Neuron (in vitro differentiated cells): Measurements from ENCODE around the gene PRPF6.

Experiments used
- H2AFZ ChIP-seq: one replicate; pipeline ENCODE4 v1.6.1; 2013; ENCODE audit warnings: low read depth, mild to moderate bottlenecking, inconsistent platforms, low read length, moderate library complexity
- H3K27me3 ChIP-seq: one replicate; pipeline ENCODE4 v1.6.1; 2013; ENCODE audit warnings: low read length; ENCODE audit not compliant: insufficient read depth
- H3K36me3 ChIP-seq: one replicate; pipeline ENCODE4 v1.6.1; 2013; ENCODE audit warnings: low read length; ENCODE audit not compliant: insufficient read depth
- H3K4me1 ChIP-seq: one replicate; pipeline ENCODE4 v1.6.1; 2013; ENCODE audit warnings: low read length; ENCODE audit not compliant: insufficient read depth
- H3K4me3 ChIP-seq: 2 replicates; pipeline ENCODE4 v1.5.1; 2013; ENCODE audit warnings: mild to moderate bottlenecking, low read length, moderate library complexity
- H3K9me3 ChIP-seq: one replicate; pipeline ENCODE4 v1.6.1; 2013; ENCODE audit warnings: low read length

Gene PRPF6

GRCh38 chr20:63980806-63981728, at the start of gene PRPF6:
Gene PRPF6, plus strand, starts transcription at chr20:63981132. Its CDS starts 114 bp downstream, at chr20:63981246.
- peaks cover 21% of the 10 kb centered on the region for H3K36me3 ChIP-seq
- no peaks in the 10 kb centered on the region for H3K9me3 ChIP-seq
- peaks cover 20% of the 10 kb centered on the region for H3K4me1 ChIP-seq
- H3K4me3 ChIP-seq = peak within 1 kb of the TSS; percentile 68
- H3K27me3 ChIP-seq = no peaks in the 10 kb centered on the region
- H2AFZ ChIP-seq = peak within 1 kb of the TSS; percentile 78

GRCh38 chr20:63931735-63932134, 49.2 kb upstream of the PRPF6 start:
- Histone ChIP-seq H3K9me3 (peaks cover 2% of the 10 kb centered on the region), H3K4me1 (no peaks in the 10 kb centered on the region), H2AFZ (no peak overlapping the region), H3K27me3 (no peaks in the 10 kb centered on the region), H3K36me3 (peaks cover 80% of the 10 kb centered on the region), H3K4me3 (no peak overlapping the region)

DNA sequence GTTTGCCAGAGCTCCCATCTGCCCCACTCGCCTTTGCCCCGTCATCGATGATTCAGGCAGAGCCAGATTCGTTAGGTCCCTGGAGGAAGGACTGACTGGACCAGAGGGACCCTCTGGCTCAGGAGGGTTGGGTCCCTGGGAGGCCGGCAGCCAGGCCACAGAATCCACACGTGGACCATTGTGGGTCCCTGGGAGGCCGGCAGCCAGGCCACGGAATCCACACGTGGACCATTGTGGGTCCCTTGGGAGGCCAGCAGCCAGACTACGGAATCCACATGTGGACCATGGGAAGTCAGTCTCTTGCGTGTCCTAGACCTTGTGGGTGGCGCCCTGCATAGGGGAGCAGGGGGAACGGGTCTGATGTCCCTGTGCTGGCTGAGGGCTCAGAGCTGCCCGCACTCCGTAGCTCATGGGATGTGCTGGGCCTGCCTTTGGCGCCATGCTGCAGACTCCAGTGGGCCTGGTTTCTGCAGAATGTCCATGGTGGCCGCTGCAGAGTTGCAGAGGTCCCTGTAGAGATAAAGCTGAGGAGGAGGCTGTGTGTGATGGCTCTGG, 48.2 kb upstream of the PRPF6 start:
- H3K4me1 ChIP-seq = no peaks in the 10 kb centered on the region
- H2AFZ ChIP-seq = no peak overlapping the region
- H3K9me3 ChIP-seq = peaks cover 3% of the 10 kb centered on the region
- H3K36me3 ChIP-seq = peaks cover 76% of the 10 kb centered on the region
- H3K27me3 ChIP-seq = no peaks in the 10 kb centered on the region
- H3K4me3 ChIP-seq = no peak overlapping the region

- Histone ChIP-seq H3K4me3 (no peak overlapping the region), H3K36me3 (peaks cover 70% of the 10 kb centered on the region), H3K9me3 (peaks cover 6% of the 10 kb centered on the region), H2AFZ (no peak overlapping the region), H3K4me1 (no peaks in the 10 kb centered on the region), H3K27me3 (no peaks in the 10 kb centered on the region)
Measured at GRCh38 chr20:63933646-63934045, 47.3 kb upstream of the PRPF6 start.

DNA sequence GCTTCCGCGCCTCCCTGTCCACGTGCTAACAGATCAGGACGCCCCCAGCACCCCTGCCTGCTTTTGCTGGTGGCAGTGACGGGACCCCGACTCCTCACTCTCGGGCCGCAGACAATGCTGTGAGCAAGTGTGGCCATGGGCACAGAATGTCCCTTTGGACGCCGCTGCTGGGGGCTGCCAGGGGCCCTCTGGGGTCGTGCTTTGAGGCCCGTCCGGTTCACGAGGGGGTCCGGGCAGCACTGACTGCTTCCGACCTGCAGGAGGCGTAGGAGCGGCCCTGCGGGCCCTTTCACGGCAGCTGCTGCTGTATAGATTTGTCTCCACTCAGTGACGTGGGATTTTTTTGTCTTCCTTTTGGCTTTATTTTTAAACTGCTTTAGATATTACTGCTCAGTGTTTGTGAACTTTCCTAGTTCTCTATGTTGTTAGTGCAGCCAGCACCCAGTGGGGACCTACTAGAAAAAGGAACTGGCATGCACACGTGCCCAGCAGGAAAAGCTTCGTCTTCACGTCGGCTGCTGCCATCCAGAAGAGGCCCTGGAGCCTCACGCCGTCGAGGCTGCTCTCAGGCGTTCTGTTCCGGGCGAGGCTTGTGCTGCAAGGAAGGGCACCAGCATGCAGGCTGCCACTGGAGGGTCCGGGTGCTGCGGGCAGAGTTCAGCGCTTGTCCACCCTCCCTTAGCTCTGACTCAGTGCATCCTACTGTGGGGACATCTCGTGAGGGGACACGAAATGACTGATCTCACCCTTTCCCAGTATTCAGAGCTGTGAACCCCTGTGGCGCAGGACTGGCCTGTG, 46.5 kb upstream of the PRPF6 start:
- no peak overlapping the region for H2AFZ ChIP-seq
- H3K4me1 ChIP-seq = no peaks in the 10 kb centered on the region
- H3K4me3 ChIP-seq = no peak overlapping the region
- peaks cover 7% of the 10 kb centered on the region for H3K9me3 ChIP-seq
- no peaks in the 10 kb centered on the region for H3K27me3 ChIP-seq
- H3K36me3 ChIP-seq = peaks cover 70% of the 10 kb centered on the region

DNA sequence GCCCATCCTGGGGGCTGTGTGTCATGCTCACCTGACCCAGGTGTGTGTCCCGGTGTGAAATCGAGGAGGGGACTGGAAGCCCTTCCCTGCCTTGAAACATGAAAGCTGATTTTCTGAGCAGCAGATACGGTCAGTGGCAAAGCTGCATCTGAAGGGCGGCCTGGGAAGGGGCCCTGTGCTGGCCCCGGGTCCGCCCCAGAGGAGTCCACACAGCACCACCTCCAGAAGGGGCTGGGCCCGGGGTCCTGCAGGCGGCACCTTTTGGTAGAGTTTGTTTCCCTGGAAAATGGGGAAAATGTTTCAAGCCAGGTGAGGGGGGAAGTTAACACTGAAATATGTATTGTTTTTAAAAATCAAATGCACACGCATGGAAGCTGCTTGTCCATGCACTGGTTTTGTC, 45.5 kb upstream of the PRPF6 start:
- peaks cover 69% of the 10 kb centered on the region for H3K36me3 ChIP-seq
- H3K4me3 ChIP-seq = no peak overlapping the region
- H3K27me3 ChIP-seq = no peaks in the 10 kb centered on the region
- H3K4me1 ChIP-seq = no peaks in the 10 kb centered on the region
- peaks cover 11% of the 10 kb centered on the region for H3K9me3 ChIP-seq
- H2AFZ ChIP-seq = no peak overlapping the region

DNA sequence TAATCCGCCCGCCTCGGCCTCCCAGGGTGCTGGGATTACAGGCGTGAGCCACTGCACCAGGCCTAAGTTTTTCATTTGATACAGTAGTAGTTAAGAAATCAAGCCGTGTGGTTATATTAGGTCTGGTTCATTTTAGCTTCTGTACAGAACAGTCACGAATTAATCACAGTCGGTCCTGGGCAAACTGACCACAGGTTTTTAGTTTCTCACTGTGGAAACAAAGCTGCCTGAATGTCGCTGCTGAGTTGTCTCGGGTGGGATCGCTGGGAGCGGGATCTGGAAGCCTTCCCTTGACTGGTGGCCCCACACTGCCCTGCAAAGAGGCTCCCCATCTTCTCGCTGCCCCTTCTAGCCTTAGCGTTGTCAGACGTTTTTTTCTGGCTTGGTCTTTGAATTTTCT, 43.3 kb upstream of the PRPF6 start:
- Histone ChIP-seq H3K4me1 (no peaks in the 10 kb centered on the region), H3K27me3 (no peaks in the 10 kb centered on the region), H2AFZ (no peak overlapping the region), H3K9me3 (peaks cover 9% of the 10 kb centered on the region), H3K36me3 (peaks cover 56% of the 10 kb centered on the region), H3K4me3 (no peak overlapping the region)

GRCh38 chr20:63939061-63939935, 41.6 kb upstream of the PRPF6 start:
- Histone ChIP-seq H3K36me3 (peaks cover 61% of the 10 kb centered on the region), H2AFZ (no peak overlapping the region), H3K27me3 (no peaks in the 10 kb centered on the region), H3K4me1 (no peaks in the 10 kb centered on the region), H3K4me3 (no peak overlapping the region), H3K9me3 (peaks cover 9% of the 10 kb centered on the region)

GRCh38 chr20:63940071-63940471, 40.9 kb upstream of the PRPF6 start:
- no peak overlapping the region for H2AFZ ChIP-seq
- H3K27me3 ChIP-seq = no peaks in the 10 kb centered on the region
- H3K4me1 ChIP-seq = no peaks in the 10 kb centered on the region
- H3K36me3 ChIP-seq = peaks cover 61% of the 10 kb centered on the region
- H3K9me3 ChIP-seq = peaks cover 9% of the 10 kb centered on the region
- H3K4me3 ChIP-seq = no peak overlapping the region

DNA sequence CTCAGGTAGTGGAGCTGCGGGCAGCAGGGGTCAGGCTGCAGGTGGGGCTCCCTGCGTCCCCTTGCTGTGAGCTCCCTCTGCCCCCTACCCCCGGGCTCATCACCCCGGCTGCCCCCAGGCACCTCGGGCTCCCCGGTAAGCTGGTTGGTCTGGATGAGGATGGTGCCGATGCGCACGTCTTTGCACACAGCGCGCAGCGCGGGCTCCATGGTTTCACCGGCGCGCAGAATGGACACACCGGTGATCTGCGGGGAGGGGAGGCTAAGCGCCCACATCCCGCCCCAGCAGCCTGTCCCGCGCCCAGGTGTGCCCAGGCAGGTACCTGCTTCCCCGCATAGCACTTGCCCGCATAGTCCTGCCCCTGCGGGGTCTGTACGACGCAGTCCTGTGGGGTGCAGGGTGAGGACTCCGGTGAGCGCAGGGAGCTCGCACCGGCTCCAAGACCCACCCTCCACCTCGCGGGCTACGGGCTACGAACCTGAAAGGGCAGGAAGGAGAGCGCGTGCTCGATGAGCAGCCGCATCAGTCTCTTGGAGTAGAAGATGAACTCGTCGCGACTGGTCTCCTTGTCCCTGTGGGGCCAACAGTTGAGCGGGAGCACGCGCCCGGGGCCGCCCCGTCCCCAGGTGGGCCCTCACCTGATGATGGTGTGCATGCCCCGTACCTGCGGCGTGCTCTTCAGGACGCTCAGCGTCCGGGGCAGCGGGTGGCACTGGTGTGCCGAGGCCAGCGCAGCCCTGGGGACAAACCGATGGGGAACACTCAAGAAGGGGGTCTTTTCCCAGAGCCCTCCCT, 40.3 kb upstream of the PRPF6 start:
- H2AFZ ChIP-seq = no peak overlapping the region

GRCh38 chr20:63941282-63942081, 39.5 kb upstream of the PRPF6 start:
- H3K36me3 ChIP-seq = peaks cover 57% of the 10 kb centered on the region

More for the DNA sequence above, 40.3 kb upstream of the PRPF6 start:
- Histone ChIP-seq H3K36me3 (peaks cover 61% of the 10 kb centered on the region), H3K4me3 (no peak overlapping the region), H3K4me1 (no peaks in the 10 kb centered on the region), H3K27me3 (no peaks in the 10 kb centered on the region), H3K9me3 (peaks cover 9% of the 10 kb centered on the region)

More at GRCh38 chr20:63941282-63942081, 39.5 kb upstream of the PRPF6 start:
- no peaks in the 10 kb centered on the region for H3K27me3 ChIP-seq
- no peak overlapping the region for H2AFZ ChIP-seq
- H3K4me1 ChIP-seq = no peaks in the 10 kb centered on the region
- no peak overlapping the region for H3K4me3 ChIP-seq
- peaks cover 9% of the 10 kb centered on the region for H3K9me3 ChIP-seq
